EL (cell line): ENCODE measurements around the gene SLIT3.

ENCODE experiments used
- DNase-seq: peaks from one replicate; pipeline ENCODE4 v3.0.0-alpha.2; 2016

Gene SLIT3

DNA sequence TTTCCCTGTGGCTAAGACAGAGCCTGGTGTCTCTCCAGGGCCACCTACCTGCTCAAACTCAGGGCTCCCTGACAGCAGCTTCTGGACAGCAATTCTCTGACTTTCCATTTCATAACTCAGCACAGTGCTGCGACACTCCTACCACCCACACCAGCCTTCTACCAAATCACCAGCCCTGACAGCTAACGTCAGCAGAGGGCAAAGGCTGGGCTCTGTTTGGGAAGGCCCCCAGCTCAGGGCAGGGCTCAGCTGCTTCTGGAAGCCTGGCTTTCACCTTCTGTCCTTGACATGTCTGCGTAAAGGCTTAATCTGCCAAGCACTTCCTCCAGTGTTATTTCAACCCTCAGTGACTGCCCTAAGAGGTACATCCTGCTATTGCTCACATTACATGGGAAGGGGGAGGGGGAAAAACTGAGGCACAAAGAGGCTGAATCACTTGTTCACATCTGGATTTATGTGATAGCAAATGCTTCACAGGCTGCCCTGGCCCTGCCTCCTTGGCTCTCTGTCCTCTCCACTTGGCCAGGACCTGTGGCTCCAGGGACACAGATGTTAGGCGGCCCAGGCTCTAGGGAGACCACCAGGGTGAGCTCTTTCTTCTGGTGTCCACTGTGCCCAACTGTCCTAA lies 619.3 kb downstream of the SLIT3 start:
- peak; percentile 10 for DNase-seq

DNA sequence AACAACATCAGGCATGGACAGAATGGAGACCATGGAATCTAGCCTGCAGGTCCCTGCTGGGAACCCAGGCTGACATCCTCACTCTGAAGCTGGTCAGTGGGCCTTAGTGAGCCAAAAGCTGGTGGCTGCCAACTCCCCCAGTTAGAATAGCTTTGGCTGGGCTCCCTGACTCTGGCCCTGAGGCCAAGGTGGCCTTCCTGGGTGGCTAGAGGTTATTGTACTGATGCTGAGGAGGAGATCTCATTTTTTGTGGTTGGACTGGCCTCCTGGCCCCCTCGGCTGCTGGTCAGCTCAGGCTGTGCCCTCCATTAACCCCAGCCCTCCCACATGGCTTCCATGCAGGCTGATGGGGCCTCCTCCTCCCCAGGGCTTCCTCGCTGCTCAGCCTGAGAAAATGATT lies 620.5 kb downstream of the SLIT3 start:
- no peak for DNase-seq

DNA sequence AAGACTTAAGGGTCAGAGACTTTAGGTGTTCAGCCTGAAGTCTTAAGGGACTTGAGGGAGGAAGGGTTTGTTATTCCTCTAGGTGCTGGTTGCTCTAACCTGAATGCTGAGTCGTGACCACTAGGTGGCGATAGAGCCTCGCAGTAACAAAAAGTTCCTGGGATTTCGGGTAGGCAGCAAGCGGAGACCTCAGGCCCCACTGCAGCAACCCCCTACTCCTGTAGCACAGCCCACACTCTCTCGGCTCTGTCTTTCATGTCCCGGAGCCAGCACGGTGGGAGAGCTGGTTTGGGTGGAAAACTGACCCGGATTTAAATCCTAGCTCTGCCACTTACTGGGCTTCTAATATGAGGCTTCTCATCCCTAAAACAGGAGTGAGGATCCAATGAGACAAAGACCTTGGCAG lies 621.4 kb downstream of the SLIT3 start:
- peak; percentile 65 for DNase-seq

DNA sequence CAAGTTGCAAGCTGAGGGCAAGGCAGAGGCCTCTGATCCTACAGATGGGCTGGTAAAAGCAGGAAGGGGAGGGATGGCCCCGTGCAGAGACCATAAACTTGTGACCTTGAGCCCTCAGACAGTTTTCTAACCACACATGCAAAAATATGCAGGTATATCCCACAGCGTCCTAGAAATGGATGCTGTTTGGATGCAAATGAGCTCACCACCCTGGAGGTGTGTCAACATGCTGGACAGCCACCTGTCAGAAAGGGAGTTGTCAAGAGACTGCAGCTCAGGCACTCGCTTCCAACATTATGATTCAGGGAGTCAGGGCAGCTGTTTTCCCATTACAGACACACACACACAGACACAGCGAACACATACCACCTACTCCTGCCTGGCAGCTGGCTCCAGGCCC lies 624.4 kb downstream of the SLIT3 start:
- DNase-seq, result no peak

DNA sequence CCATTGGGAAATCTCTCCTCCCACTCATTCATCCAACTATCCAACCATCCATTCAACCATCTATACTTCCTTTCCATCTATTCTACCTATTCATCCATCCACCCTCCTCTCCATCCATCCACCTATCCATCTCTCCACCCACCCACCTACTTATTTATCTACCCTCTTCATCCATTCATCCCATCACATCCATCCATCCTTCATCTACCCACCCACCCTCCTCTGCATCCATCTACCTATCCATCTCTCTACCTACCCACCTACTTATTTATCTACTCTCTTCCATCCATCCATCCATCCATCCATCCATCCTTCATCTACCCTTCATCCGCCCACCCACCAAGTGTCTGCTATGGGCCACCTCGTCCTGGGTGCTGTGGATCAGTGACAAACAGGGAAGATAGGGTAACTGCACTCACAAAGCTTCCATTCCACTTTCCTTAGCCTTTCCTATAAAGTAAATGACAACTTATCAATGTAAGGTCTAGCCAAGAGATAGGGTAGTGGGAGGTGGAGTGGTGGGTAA lies 625.0 kb downstream of the SLIT3 start:
- DNase-seq, result no peak

DNA sequence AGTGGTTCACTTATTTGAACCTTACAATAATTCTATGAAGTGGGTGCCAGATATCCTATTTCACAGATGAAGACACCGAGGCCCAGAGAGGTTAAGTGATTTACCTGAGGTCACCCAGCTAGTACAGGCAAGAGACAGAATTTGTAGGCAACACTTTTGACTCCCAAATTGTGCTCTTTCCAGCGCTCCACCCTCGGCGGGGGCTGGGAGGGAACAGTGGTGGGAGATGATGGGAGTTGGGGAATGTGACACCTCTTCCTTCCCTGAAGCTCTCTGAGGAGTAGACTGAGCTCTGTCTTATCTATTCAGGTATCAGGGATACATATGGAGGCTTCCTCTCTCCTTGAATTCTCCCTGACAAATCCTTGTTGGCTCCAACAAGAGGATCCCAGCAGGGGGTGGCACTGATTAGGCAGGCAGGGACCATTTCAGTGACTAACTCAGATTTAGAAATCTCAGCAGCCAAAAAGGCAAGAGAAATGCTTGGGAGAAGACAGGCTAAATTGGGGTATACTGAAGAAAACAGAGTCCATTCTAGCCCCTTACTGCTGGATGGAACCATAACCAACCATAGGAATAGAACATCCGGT lies 626.0 kb downstream of the SLIT3 start:
- no peak for DNase-seq

DNA sequence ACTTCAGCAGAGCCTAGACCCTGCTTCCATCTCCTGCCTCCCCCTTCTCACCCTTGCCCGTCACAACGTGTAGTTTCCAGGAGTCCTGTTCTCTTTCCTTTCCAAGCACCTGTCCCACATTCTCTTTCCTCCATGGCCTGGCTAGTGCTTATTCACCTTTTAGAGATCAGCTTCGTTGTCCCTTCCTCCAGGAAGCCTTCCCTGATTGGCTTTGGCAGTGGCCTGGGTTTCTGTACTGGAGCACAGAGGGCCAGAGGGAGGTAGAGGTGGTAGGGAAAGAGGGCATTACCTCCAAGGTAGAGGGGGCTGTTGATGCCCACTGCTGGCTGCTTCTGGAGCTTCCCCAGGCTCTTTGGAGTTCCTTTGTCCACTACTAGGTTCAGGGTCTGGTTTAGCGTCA lies 628.1 kb downstream of the SLIT3 start:
- no peak for DNase-seq

DNA sequence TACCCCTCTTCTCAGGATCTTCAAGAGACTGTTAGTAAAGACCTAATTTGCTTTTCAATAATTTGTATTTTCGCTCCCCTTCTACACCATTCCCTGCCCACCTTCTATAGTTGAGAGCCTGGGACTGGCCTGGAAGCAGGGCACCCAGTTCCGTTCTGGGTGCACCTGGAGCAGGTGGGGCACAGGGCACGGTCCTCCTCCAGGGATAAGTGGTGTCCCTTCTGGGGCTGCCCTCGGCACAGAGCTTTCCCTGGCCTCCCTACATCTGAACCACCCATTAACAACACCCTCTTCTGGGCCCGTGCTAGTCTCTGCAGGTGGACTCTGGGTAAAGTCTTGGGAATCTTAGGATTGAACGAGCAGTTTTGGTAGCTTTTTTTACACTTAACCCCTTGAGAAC lies 628.9 kb downstream of the SLIT3 start:
- DNase-seq, result no peak

DNA sequence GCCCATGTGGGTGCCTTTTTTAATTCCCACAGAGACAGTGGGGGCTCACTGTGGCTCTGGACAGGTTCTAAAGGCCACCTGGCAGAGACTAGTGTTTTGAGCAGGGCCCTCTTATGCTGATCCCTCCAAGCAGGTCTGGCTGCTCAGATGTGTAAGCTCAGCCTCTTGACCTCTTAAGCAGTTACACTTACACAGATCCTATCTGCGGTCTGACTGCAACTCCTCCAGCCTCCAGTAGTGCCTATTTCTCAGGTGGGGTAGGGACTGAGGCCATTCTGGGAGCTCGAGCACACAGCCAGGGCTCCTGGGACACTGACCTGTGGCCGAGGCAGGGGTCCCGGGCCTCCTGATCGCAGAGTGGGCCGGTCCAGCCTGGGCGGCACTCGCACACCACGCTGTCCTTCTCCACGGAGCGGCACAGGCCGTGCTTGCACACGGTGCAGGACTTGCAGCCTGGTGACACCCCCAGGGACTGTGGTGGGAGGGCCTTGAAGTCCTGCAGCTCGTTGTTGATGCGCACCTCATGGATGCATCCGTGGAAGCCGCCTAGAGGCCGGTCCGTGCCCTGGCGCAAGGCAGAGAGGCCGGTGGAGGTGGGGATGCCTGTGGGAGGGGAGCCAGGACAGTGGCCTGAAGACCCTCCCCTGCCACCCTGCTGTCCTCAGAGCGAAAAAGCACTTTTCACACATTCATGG lies 629.9 kb downstream of the SLIT3 start:
- no peak for DNase-seq

DNA sequence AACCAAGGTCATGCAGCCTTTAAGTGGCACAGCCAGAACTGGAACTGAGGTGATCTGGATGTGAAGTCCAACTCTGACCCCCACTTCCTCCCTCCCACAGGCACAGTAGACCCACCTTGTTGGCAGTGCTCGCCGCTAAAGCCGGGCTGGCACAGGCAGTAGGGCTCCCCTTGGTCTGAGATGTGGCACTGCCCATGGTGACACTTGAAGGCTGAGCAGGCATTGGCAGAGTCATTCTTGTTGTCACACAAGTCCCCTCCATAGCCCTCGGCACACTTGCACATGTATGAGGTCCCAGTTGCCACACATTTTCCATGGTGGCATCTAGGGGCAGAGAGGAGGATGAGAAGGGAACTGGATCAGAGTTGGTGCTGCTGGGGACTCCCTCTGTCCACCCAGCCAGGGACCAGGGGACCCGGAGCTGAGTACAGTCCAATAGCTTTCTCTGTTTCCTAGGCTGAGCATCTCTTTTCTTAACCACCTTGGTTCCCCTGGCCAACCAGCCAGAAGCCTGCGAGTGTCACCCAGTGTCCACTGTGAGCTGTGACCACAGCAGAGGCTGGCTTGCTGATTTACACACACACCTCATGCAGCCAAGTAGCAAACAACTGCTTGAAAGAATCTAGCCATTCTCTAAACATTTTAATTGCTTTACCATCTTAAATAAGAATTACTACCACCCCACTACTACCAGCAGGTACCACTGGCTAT lies 631.1 kb downstream of the SLIT3 start:
- DNase-seq, result no peak

DNA sequence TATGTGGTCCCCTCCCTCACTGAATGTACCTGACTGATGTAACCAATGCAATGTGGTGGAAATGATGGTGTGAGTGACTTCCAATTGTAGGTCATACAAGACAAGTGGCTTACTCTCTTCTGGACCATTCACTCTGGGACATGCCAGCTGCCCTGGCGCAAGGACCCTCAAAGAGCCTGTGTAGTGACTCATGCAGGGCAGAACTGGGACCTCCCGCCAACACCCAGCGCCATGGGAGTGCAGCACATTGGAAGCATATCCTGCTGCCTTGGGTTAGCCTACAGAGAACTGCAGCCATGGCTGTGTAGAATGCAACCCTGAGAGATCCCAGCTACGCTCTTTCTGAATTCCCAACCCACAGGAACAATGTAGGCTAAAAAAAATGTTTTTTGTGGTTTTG lies 631.8 kb downstream of the SLIT3 start:
- no peak for DNase-seq

DNA sequence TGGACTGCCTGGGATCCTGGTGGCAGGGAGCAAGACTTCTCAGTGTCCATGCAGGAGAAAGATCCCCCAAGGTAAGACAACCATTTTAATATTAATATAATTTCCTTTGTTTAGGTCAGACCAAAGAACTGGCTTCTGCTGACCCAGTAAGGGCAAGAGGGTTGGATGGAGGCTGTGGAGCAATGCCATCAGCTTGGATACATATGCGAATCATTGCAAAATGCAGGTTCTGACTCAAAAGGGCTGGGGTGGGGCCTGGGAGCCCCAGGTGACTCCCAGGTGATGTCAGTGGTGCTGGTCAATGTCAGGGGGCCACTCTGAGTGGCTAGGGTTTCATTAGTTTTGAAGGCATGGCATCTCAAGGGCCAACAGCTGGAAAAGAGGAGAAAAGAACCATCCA lies 632.9 kb downstream of the SLIT3 start:
- no peak for DNase-seq

DNA sequence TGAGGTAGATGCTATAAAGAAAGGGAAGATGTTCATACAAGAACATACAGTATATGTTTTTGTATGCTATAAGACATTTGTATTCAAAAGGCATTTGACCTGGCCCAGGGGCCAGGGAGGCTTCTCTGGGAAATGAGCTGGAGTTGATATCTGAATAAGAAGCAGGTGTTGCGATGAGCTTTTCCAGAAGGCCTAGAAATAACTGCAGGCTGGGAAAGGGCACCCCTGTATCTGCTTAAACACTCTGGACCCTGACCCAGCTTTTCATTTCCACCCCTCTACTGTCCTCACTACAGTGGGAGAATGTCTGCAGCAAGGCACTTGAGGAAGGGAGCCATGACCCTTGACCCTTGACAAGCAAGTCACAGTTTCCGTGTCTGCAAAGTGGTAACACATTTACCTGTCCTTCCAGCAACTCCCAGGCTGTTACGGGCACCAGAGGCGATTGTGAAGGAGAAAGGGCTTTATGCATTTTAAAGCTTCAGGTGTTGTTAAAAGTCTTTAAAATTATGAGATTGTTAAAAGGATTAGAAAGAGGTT lies 633.6 kb downstream of the SLIT3 start:
- DNase-seq, result no peak

DNA sequence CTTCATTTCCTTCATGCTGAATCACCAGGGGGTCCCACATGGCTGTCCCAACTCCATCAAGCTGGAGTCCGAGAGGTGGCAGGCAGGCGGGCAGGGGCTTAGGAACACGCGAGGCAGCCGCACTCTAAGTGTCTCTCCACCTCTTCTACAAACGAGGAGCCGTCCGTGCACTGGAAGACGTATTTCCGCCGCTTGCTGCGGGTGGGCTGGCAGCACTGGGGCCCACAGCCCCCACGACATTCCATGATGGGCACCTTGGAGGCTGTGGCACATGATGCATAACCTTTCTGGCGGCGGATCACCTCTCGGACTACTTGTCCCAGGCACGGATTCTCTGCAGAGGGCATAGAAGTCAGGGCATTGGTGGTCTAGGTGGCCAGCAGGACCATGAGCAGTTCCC lies 634.6 kb downstream of the SLIT3 start:
- no peak for DNase-seq

DNA sequence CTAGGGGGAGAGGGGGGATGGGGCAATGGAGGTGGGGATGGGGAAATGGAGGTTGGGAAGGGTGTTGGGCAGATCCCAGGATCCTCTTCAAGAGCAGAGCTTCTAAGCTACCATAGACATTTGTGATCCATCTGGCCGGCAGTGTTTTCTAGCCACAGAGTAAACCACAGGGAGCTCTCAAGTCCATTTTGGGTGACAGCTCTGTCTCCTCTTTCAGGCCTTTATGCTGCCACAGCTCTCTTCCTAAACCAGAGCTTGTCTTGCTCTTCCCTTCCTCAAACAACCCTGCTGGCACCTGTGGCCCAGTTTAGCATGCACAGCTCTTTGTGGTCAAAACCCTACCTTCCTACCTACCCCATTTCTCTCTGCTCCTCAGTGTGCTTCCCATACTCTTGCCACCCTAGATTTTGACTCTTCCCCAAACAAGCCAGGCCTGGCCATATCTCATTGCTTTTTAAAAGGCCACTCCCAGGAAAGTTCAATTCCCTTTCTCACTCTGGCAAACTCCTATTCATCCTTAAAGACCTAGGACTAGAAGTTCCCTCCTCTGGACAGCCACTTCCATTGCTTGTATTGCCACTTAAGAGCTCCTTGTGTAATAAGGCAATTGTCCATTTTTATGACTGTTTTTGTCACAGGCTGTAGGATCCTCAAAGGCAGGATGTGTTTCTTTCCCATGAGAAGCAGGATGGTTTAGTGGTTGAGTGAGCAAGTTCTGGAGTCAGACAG lies 637.5 kb downstream of the SLIT3 start:
- DNase-seq, result no peak

DNA sequence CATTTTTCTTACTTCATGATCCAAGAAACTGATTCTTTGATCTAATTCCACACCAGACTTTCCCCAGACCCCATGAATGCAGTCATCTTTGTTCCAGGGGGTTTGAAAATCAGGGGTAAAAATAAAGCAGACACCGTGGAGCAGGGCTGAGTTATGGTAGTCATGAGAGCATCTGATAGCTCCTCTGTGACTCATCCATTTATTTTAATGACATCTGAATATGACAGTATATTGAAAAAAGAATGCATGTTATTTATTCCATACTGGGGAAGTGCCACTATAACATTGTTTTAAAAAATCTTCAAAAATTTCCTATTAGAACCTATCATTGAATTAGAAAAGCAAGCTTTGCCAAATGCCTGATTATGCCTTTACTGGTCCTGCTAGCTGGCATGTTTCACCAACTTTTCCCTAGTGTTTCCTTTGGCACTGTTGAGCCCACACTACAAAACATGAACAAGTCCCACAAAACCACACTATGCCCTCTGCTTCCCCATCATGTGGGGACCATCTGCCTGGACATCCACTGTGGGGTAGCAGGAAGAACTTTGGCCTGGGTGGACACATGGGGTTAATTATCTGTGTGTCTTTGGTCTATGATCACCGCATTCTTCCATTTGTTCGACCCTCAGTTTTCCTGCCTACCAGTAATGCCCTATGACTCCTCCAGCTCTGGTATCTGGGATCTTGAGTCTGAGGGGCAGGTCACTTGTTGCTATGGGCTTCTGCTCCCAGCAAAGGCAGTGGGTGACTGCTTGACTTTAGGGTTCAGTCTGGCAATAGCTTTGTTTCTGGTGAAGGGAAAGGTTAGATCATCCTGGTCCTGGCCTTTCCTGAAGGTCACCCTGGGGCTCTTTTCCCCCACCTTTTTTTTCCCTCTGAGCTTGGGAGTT lies 639.1 kb downstream of the SLIT3 start:
- no peak for DNase-seq

DNA sequence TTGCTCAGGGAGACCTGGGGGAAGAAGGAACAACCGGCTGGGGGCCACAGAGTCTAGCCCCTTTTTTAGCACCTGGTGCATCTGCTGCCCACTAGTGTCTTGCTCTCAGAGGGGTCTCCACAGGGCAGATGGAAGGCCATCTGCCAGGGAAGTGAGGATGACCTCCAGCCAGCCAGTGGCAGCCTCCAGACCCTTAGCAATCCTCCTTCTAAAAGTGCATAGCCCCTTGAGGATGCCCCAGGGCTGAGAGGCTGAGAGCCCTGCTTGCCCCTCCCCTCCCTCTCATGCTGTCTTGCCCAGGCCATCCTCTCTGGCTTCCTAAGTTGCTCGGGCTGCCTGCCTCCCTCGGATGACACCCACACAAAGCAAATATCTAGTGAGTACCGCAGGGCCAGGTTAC lies 640.2 kb downstream of the SLIT3 start:
- no peak for DNase-seq

DNA sequence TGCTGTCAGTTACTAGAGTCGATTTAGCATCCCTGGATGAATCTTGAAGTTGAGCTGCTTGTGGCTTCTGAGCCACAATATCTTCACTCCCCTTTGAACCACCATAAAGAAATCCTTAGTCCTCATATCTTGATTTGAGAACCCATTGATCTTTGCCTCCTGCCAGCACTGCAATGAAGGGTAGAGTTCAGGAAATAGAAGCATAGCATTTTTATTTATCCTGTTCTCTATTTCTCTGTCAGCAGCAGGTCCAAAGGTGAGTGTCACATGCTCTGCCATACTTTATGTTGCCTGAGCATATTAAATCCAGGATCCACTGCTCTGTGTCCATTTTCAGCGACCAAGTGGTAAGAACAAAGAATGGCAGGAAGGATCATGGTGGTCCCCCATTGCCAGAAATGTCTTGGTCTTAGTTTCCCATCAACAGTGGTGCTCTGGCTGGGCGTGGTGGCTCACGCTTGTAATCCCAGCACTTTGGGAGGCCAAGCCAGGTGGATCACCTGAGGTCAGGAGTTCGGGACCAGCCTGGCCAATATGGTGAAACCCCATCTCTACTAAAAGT lies 641.6 kb downstream of the SLIT3 start:
- no peak for DNase-seq

DNA sequence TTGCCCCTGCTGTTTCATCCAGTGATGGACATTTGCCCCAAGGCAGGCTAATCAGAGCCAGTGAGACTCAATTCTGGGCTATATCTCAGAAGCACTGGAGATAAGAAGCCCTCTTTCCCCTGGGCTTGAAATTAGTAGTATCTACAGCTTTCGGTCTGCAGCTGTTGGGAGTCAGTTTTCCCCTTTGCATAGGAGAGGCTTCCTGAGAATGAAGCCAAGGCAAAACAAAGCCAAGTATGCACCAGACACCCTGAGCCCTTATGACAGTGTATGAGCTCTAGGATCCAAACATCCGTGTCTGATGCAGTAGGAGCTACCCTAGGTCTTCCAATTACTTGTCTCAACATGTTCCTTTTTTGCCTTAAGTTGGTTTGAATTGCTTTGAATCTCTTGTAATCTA lies 642.5 kb downstream of the SLIT3 start:
- no peak for DNase-seq

DNA sequence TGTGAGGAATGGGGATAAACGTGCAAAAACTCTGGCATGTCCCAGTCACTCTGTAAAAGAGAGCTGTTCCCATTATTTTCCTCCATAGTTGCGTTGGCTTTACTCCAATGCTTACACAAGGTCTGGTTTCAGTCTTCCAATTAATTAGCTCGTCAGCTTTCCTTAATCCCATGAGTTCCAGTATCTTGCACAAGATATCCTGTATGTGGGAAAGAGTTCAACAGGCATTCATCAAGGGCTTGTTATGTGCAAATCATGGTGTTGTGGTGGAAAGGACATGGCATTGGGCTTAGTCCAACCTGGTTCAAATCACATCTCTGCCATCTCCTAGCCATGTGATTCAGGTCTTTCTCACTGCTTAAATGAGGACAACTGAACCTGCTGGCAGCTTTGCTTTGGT lies 644.3 kb downstream of the SLIT3 start:
- DNase-seq, result no peak

DNA sequence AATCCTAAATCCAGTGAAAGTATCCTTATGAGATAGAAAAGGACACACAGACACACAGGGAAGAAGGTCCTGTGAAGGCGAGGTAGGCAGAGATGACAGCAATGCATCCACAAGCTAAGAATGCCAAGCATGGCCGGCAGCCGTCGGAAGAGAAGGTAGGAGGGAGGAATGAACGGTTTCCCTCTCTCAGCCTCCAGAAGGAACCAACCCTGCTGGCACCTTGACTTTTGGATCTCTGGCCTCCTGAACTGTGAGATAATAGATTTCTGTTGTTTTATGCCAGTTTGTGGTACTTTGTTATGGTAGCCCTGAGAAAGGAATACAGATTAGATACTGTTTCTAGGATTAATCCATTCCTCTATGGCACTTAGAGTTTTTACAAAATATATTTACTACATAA lies 645.6 kb downstream of the SLIT3 start:
- DNase-seq, result no peak
